ENCODE results near the gene SCN8A. TPM values are rescaled to one million over a fixed set of nuclear protein-coding genes. Genes with fewer than 3 reads are reported as not detected.
A peak's percentile ranks its signal among the peaks of the same experiment; 100 is the strongest.

Gene SCN8A
- total and polyA plus RNA-seq, 7 donors, result 0.03 to 0.44 (median 0.08) TPM

GRCh38 chr12:51814311-51815088 lies 223.5 kb downstream of the SCN8A start:
- intact Hi-C loops (cut with DNase I), result loop anchor here in 1 of 2 donors (5.0 kb wide), 1 partner anchor 287 kb away; no protein-coding TSS in a partner anchor
- Histone ChIP-seq H3K4me1 (no peaks in the 10 kb centered on the region), H3K4me3 (peak overlapping the region; percentile 68), H3K9me3 (no peaks in the 10 kb centered on the region), H3K27ac (peak overlapping the region; percentile 73), H3K36me3 (ENCODE audit: insufficient read depth in 1 of 2, low read depth in 1 of 2) (no peaks in the 10 kb centered on the region), H3K27me3 (ENCODE audit: insufficient read depth in 3 of 3, low read length in 2 of 3) (peaks cover 0 to 43% (median 8%) of the 10 kb centered on the region in 3 donors)
- TF ChIP-seq CTCF (IDR thresholded peaks at IDR 0.05), result peak; percentile 64
- peak; percentile 65 to 83 (median 74) for ATAC-seq
- WGBS, 3 donors, result 3 to 4% (median 4%) methylated on average over 83 to 100 of the region's 100 CpGs
- DNase-seq, result peak; percentile 77 to 89

- Histone ChIP-seq H3K4me3 (no peak overlapping the region), H3K36me3 (ENCODE audit: insufficient read depth in 1 of 2, low read depth in 1 of 2) (no peaks in the 10 kb centered on the region), H3K9me3 (no peaks in the 10 kb centered on the region), H3K27ac (no peak overlapping the region), H3K27me3 (ENCODE audit: insufficient read depth in 3 of 3, low read length in 2 of 3) (peaks cover 0 to 50% (median 13%) of the 10 kb centered on the region in 3 donors), H3K4me1 (no peaks in the 10 kb centered on the region)
- ATAC-seq, result no peak
- WGBS, 3 donors, result 77 to 88% (median 80%) methylated on average over 6 of the region's 6 CpGs
- intact Hi-C loops (cut with DNase I), result loop anchor here in 1 of 2 donors (5.0 kb wide), 1 partner anchor 288 kb away; no protein-coding TSS in a partner anchor
- peak in 1 of 2 donors; percentile 34 for DNase-seq
- no peak for TF ChIP-seq CTCF (IDR thresholded peaks at IDR 0.05)
Measured at GRCh38 chr12:51815571-51815970, 224.5 kb downstream of the SCN8A start.

GRCh38 chr12:51817027-51817953 lies 226.3 kb downstream of the SCN8A start:
- DNase-seq (peak in 1 of 2 donors; percentile 3), ATAC-seq (no peak)
- no peaks in the 10 kb centered on the region for H3K36me3 ChIP-seq (ENCODE audit: insufficient read depth in 1 of 2, low read depth in 1 of 2)
- intact Hi-C loops (cut with DNase I), result loop anchor here in 1 of 2 donors (5.0 kb wide), 1 partner anchor 290 kb away; no protein-coding TSS in a partner anchor
- peaks cover 0 to 66% (median 22%) of the 10 kb centered on the region in 3 donors for H3K27me3 ChIP-seq (ENCODE audit: insufficient read depth in 3 of 3, low read length in 2 of 3)
- WGBS, 3 donors, result 84 to 89% (median 88%) methylated on average over 10 of the region's 10 CpGs
- H3K27ac ChIP-seq, result no peak overlapping the region
- H3K4me1 ChIP-seq, result no peaks in the 10 kb centered on the region
- H3K9me3 ChIP-seq, result no peaks in the 10 kb centered on the region
- no peak overlapping the region for H3K4me3 ChIP-seq
- TF ChIP-seq CTCF (IDR thresholded peaks at IDR 0.05), result no peak

GRCh38 chr12:51818086-51818485 lies 227.1 kb downstream of the SCN8A start:
- DNase-seq (peak in 1 of 2 donors; percentile 28), ATAC-seq (no peak)
- H3K4me1 ChIP-seq, result no peaks in the 10 kb centered on the region
- intact Hi-C loops (cut with DNase I), result loop anchor here in 1 of 2 donors (5.0 kb wide), 1 partner anchor 291 kb away; no protein-coding TSS in a partner anchor
- H3K27me3 ChIP-seq (ENCODE audit: insufficient read depth in 3 of 3, low read length in 2 of 3), result peaks cover 0 to 74% (median 22%) of the 10 kb centered on the region in 3 donors
- 83 to 92% (median 89%) methylated on average over 5 of the region's 5 CpGs for WGBS, 3 donors
- TF ChIP-seq CTCF (IDR thresholded peaks at IDR 0.05), result no peak
- H3K36me3 ChIP-seq (ENCODE audit: insufficient read depth in 1 of 2, low read depth in 1 of 2), result no peaks in the 10 kb centered on the region
- H3K27ac ChIP-seq, result no peak overlapping the region
- H3K9me3 ChIP-seq, result no peaks in the 10 kb centered on the region
- no peak overlapping the region for H3K4me3 ChIP-seq

Measured in psoas muscle (tissue), 8 donors.